ENCODE measurements around the gene SPATA13.
"Not testable (repeated sequence)": the region's sequence is repeated elsewhere in the genome, so short reads cannot be mapped to it uniquely, and the experiment has no call there.

Gene SPATA13

GRCh38 chr13:24339937-24340607 lies 179.6 kb downstream of the SPATA13 start:
- Histone ChIP-seq H3K36me3 (replicated peaks) (no peaks in the 10 kb centered on the region), H3K4me3 (ENCODE audit: low read depth, low read length) (no peak overlapping the region), H3K27ac (no peak overlapping the region), H3K27me3 (replicated peaks) (no peaks in the 10 kb centered on the region)
- DNase-seq, result no peak
- no peak for TF ChIP-seq CTCF (IDR thresholded peaks at IDR 0.05; ENCODE audit: low read depth, low read length, missing control alignments)
- in situ Hi-C loops (cut with HindIII; ENCODE audit: low pct_ligation_motif_present, low sequenced_read_pairs), result no loop called here

- H3K4me3 ChIP-seq (ENCODE audit: low read depth, low read length), result no peak overlapping the region
- H3K36me3 ChIP-seq (replicated peaks), result no peaks in the 10 kb centered on the region
- H3K27ac ChIP-seq, result no peak overlapping the region
- H3K27me3 ChIP-seq (replicated peaks), result no peaks in the 10 kb centered on the region
- in situ Hi-C loops (cut with HindIII; ENCODE audit: low pct_ligation_motif_present, low sequenced_read_pairs), result no loop called here
- TF ChIP-seq CTCF (IDR thresholded peaks at IDR 0.05; ENCODE audit: low read depth, low read length, missing control alignments), result no peak
- DNase-seq, result no peak
These were observed 180.1 kb downstream of the SPATA13 start for GRCh38 chr13:24340608-24340955.

- DNase-seq, result no peak
- TF ChIP-seq CTCF (IDR thresholded peaks at IDR 0.05; ENCODE audit: low read depth, low read length, missing control alignments), result no peak
These were observed 180.9 kb downstream of the SPATA13 start for GRCh38 chr13:24341439-24341838.

GRCh38 chr13:24348385-24348784 lies 187.9 kb downstream of the SPATA13 start:
- H3K36me3 ChIP-seq (replicated peaks), result no peaks in the 10 kb centered on the region
- in situ Hi-C loops (cut with HindIII; ENCODE audit: low pct_ligation_motif_present, low sequenced_read_pairs), result no loop called here
- no peak for DNase-seq
- H3K4me3 ChIP-seq (ENCODE audit: low read depth, low read length), result no peak overlapping the region
- no peak overlapping the region for H3K27ac ChIP-seq
- no peaks in the 10 kb centered on the region for H3K27me3 ChIP-seq (replicated peaks)
- no peak for TF ChIP-seq CTCF (IDR thresholded peaks at IDR 0.05; ENCODE audit: low read depth, low read length, missing control alignments)

More at GRCh38 chr13:24341439-24341838, 180.9 kb downstream of the SPATA13 start:
- Histone ChIP-seq H3K27me3 (replicated peaks) (no peaks in the 10 kb centered on the region), H3K27ac (no peak overlapping the region), H3K36me3 (replicated peaks) (no peaks in the 10 kb centered on the region), H3K4me3 (ENCODE audit: low read depth, low read length) (no peak overlapping the region)
- in situ Hi-C loops (cut with HindIII; ENCODE audit: low pct_ligation_motif_present, low sequenced_read_pairs), result no loop called here

GRCh38 chr13:24348797-24349515 lies 188.4 kb downstream of the SPATA13 start:
- no peak for DNase-seq
- in situ Hi-C loops (cut with HindIII; ENCODE audit: low pct_ligation_motif_present, low sequenced_read_pairs), result no loop called here
- no peak overlapping the region for H3K4me3 ChIP-seq (ENCODE audit: low read depth, low read length)
- no peaks in the 10 kb centered on the region for H3K36me3 ChIP-seq (replicated peaks)
- TF ChIP-seq CTCF (IDR thresholded peaks at IDR 0.05; ENCODE audit: low read depth, low read length, missing control alignments), result no peak
- no peak overlapping the region for H3K27ac ChIP-seq
- no peaks in the 10 kb centered on the region for H3K27me3 ChIP-seq (replicated peaks)

- in situ Hi-C loops (cut with HindIII; ENCODE audit: low pct_ligation_motif_present, low sequenced_read_pairs); H3K27me3 ChIP-seq (replicated peaks); H3K36me3 ChIP-seq (replicated peaks); H3K27ac ChIP-seq; H3K4me3 ChIP-seq (ENCODE audit: low read depth, low read length); DNase-seq: not testable (repeated sequence)
These were observed 189.5 kb downstream of the SPATA13 start for GRCh38 chr13:24349778-24350664.
